GM13976 (cell line): ENCODE results near the gene PPP2R5C.
"Not testable (repeated sequence)": the region's sequence is repeated elsewhere in the genome, so short reads cannot be mapped to it uniquely, and the experiment has no call there.

Experiments used
- DNase-seq: peaks from one replicate; pipeline ENCODE4 v3.0.0; 2012; ENCODE audit warnings: low spot score
- in situ Hi-C: fragments of 300-500 bp; cut with MboI; formaldehyde crosslinking; loops from one replicate; pipeline ENCODE4 v1.12.0; 2022; ENCODE audit warnings: low sequenced_read_pairs, mixed read lengths, inconsistent platforms; ENCODE audit not compliant: unreplicated experiment
- TF ChIP-seq, protein P1 (sequence below): IDR thresholded peaks from 2 replicates; pipeline ENCODE4 v1.5.1; 2012; ENCODE audit warnings: borderline replicate concordance, mild to moderate bottlenecking; ENCODE audit not compliant: insufficient read depth; ENCODE audit errors: extremely low read depth, missing control alignments, control extremely low read depth

The PPP2R5C gene

DNA sequence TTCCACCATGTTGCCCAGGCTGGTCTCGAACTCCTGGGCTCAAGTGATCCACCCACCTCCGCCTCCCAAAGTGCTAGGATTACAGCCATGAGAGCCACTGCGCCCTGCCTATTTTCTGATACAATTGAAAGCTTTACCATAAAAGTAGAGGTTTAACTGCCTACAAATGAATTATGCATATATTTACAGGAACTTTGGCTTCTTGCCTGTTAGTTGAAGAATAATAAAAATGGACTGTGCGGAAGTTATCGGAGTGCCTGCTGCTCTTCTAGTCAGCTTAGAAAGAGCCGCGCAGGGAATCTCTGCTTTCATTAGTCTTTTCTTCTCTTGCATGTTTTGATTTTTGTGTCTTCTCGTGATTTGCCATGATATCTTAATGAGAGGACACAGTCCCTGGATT lies 34.5 kb downstream of the PPP2R5C start:
- DNase-seq = no peak
- in situ Hi-C loops = no loop called here
- TF ChIP-seq, protein P1, sequence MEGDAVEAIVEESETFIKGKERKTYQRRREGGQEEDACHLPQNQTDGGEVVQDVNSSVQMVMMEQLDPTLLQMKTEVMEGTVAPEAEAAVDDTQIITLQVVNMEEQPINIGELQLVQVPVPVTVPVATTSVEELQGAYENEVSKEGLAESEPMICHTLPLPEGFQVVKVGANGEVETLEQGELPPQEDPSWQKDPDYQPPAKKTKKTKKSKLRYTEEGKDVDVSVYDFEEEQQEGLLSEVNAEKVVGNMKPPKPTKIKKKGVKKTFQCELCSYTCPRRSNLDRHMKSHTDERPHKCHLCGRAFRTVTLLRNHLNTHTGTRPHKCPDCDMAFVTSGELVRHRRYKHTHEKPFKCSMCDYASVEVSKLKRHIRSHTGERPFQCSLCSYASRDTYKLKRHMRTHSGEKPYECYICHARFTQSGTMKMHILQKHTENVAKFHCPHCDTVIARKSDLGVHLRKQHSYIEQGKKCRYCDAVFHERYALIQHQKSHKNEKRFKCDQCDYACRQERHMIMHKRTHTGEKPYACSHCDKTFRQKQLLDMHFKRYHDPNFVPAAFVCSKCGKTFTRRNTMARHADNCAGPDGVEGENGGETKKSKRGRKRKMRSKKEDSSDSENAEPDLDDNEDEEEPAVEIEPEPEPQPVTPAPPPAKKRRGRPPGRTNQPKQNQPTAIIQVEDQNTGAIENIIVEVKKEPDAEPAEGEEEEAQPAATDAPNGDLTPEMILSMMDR = no peak

DNA sequence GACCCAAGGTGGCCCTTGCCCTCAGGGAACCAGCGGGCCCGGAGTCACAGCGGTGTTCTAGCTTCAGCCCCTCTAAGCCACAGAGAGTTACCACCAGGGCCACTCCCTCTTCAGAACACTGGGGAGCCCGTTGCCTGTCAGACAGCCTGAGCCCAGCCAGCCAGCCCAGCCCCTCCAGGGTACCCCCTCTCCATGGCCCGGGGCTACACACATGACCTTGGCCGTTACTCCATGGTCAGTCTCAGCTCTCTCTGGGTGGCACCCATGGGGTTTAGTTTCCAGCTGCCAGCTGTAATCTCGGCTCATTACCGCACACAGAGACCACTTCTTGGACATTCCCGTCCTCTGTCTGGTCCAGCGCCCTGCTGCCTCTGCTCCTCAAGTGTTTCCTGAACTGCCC lies 35.0 kb downstream of the PPP2R5C start:
- in situ Hi-C loops = no loop called here
- no peak for DNase-seq
- TF ChIP-seq, protein P1 = no peak

DNA sequence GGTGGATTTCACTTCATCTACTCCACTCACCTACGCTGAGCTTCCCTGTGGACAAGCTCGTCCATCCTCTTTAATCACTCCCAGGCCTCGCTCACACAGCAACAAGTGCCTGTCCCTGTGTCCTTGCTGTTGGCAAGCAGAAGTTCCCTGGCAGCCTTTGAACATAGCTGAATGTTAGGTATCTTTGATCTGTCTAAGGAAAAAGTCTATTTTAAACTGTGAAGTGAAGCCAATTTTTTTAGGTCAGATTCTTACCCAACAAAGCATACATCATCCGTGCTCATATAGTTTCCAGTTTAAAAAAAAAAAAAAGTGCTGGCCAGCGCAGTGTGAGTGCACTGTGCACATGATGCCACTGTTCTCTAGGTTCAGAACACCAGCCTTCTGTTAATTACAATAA lies 36.3 kb downstream of the PPP2R5C start:
- TF ChIP-seq, protein P1 = no peak
- DNase-seq = no peak
- in situ Hi-C loops = no loop called here

DNA sequence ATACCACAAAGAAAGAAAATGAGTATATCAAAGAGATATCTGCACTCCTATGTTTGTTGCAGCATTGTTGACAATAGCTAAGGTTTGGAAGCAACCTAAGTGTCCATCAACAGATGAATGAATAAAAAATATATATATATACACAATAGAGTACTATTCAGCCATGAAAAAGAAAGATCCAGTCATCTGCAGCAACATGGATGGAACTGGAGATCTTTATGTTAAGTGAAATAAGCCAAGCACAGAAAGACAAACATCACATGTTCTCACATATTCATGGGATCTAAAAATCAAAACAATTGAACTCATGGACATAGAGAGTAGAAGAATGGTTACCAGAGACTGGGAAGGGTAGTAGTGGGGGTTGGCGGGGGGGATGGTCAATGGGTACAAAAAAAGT lies 42.9 kb downstream of the PPP2R5C start:
- DNase-seq, in situ Hi-C loops: not testable (repeated sequence)

DNA sequence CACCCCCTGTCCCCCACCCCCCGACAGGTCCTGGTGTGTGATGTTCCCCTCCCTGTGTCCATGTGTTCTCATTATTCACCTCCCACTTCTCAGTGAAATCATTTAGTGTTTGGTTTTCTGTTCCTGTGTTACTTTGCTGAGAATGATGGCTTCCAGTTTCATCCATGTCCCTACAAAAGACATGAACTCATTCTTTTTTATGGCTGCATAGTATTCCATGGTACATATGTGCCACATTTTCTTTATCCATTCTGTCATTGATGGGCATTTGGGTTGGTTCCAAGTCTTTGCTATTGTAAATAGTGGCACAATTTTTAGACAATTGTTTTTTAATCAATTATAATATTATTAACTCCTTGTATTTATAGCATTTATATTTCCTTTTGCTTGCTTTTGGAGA lies 44.7 kb downstream of the PPP2R5C start:
- in situ Hi-C loops, DNase-seq: not testable (repeated sequence)

DNA sequence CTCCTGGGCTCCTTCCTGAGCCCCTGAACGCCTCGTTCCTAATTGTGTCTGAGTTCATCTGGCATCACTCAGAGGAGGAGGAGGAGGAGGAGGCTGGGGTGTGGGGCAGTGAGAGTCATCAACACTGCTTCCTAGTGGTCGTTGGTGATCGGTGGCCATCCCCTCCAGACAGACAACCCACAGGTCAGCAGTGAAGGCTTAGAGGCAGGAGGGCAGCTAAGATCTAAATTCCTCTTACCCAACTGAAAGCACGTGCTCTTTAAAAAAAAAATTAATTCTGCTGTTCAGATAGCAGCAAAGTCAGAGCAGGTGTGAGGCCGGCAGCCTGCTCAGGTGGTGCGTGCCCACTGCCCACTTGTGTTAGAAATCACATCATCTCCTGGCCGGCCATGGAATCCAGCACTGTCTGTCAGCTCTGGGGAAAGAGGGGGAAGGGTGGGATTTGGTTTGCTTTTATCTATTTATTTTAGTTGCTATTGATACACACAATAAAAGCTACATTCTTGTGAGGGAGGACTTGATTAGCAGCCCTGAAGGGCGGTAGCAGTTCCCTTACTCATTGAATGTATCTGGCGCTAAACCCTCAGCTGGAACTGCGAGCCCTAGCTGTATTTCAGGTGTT lies 46.6 kb downstream of the PPP2R5C start:
- in situ Hi-C loops = no loop called here
- no peak for DNase-seq

DNA sequence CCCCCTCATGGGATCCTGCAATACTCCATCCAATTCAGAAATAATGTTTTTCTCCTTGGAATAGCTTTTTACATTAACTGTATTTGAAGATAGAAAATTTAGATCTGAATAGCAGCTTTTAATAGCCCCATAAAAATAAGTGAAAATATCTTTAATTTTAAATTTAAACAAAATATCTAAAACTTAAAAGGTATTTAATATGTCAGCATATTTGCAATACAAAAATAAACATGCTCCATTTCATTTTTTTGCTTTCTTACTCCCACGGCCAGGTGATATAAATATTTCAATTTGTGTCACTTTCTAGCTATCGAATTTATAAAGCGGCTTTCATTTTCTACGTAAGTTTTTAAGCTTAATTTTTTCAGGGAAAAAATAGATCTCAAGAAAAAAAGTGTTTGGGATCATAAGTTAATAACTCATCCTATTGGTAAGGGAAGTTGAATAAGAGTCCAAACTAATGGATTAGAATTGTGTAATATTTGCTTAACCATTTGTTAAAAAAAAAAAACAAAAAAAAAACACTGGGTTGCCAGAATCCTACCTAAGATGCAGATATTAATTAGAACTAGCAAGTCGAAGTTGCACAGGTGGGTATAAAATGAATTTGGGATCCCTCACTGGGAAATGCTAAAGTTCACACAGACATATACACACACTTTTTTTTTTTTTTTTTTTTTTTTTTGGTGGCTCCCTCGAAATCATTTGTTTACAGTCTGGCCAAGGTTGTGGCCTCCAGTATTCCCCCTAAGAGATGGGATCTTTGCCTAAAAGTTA lies 47.6 kb downstream of the PPP2R5C start:
- no peak for DNase-seq
- in situ Hi-C loops = no loop called here
- TF ChIP-seq, protein P1 = no peak

More for the DNA sequence above, 46.6 kb downstream of the PPP2R5C start:
- TF ChIP-seq, protein P1 = no peak
